Stimulated activated CD8-positive, alpha-beta memory T cell treated with anti-CD3 and anti-CD28 coated beads, Interleukin-15, amount 100 ng/mL, for 4 hours (primary cell): ENCODE results near the gene EPC2.
A peak's percentile ranks its signal among the peaks of the same experiment; 100 is the strongest.
"Not testable (repeated sequence)": the region's sequence is repeated elsewhere in the genome, so short reads cannot be mapped to it uniquely, and the experiment has no call there.

Source experiments
- DNase-seq, 2 donors: peaks; one replicate each; pipeline ENCODE4 v3.0.0-alpha.2; 2020; ENCODE audit warnings: low read depth in 2 of 2

The EPC2 gene

DNA sequence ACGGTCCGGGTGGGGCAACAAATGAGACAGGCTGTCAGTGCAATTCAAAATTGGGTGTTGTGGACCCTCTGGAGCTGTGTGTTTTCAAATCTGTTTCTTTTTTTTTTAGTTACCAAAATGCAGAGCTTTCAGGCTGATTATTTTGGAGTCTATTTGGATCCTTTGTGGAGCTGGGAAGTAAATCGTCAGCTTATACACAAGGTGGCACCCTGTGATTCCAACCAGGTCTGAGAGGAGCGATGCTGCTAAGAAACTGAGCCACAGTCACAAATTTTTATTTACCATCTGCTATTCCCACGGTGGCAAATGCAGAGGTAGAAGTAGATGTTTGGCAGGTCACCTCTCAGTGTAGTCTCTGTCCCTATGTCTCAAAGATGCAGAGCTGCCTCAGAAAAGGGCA, 3.8 kb upstream of the EPC2 start:
- no peak for DNase-seq

DNA sequence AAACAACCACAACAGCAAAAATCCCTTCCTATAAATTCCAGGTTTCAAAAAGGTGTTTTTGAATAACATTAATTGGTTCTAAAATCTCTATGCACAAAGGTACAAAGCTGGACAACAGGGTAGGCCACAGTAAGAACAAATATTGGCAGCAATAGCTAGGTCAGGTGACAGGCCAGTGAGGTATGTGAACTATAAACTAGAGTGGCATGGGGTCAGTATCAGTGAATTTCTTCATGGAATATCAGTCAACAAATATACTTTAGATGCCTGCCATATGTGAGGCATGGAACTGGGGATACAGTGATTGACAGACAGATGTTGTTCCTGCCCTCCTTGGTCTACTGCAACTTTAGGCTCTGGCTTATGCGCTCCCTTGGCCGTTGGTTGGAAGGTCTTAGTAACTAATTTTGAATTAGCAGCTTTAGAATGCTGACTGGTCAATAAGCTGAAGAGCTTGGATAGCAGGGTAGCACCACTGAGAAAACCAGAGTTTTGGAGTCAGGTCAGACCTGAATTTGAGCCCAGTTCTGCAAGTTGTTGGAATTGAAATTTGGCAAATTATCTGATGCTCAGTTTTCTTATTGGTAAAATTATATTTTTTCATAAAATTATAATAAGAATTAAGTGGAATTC, 2.3 kb upstream of the EPC2 start:
- no peak for DNase-seq

DNA sequence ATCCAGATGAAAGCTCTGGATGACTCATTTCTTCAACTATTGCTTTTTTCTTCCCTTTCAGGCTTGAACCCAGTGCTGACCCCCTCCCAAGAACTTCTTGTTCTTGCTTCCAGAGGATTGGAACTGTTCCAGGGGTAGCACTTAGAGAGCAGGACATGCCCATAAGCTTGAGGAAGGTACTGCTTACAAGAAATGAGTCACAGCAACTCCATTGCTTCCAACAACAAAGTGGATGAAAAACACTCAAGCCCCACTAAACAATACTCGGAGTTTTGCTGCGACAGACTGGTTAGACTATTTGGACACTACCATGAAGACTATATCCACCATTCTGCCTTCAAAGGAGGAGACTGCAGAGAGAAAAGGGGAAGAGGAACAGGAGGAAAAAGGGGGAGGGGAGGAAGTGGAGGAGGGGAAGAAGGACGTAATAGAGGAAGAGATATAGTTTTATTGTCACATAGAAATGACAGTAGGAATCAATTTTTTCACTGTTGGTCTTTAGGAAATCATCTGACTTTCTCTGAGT, 1.6 kb upstream of the EPC2 start:
- no peak for DNase-seq

GRCh38 chr2:148643421-148643820, 1.1 kb upstream of the EPC2 start:
- no peak for DNase-seq

- peak; percentile 87 to 92 for DNase-seq
These were observed 460 bp downstream of the EPC2 start for GRCh38 chr2:148644883-148645538.

DNA sequence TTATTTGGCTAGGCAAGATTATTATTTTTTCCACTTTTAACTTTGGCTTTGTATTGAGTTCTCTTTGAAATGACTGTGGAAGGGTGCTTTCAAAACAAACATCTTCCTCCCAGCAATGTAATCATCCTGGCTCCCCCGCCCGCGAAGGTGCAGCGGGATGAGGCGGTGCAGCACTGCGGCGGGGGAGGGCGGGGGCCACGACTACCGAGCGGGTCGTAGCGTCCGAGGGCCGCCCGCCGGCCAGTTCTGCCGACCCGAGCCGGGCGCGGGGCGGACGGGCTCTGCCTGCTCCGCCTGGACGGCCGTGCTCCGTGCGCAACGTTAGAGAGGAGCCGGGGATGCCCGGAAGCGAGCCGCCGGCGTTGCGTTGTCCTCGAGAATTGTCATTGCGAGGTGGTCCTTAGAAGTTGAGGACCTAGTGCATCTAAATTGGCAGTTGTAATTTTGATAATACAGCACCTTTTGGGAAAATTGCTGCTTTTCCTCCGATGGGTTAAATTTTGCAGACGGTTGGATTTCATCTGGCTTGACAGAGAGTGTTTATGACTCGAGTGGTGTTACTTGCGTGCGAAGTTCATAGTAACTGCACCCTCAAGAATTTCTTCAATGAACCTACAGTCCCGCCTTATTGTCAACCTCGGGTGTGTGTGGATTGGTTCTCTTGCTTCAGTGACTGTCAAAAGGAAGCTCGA, 1.1 kb downstream of the EPC2 start:
- peak; percentile 13 to 54 for DNase-seq

- DNase-seq, result no peak
These were observed 1.6 kb downstream of the EPC2 start for GRCh38 chr2:148646231-148646559.

DNA sequence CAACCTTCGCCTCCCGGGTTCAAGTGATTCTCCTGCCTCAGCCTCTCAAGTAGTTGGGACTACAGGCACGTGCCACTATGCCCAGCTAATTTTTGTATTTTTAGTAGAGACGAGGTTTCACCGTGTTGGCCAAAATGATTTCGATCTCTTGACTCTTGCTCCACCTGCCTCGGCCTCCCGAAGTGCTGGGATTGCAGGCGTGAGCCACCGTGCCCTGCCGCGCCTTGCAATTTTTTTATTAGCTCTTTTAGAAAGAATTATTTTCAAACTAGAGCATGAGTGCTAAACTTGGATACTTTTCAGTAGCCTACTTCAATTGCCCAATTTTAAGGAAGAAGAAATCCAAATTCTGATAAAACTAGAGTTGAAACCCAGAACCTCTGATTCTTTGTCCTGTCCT, 3.2 kb downstream of the EPC2 start:
- DNase-seq, result not testable (repeated sequence)

- DNase-seq, result no peak
These were observed 5.4 kb downstream of the EPC2 start for GRCh38 chr2:148649936-148650335.

- no peak for DNase-seq
These were observed 6.3 kb downstream of the EPC2 start for GRCh38 chr2:148650881-148651280.

GRCh38 chr2:148651972-148652371, 7.4 kb downstream of the EPC2 start:
- DNase-seq, result no peak

DNA sequence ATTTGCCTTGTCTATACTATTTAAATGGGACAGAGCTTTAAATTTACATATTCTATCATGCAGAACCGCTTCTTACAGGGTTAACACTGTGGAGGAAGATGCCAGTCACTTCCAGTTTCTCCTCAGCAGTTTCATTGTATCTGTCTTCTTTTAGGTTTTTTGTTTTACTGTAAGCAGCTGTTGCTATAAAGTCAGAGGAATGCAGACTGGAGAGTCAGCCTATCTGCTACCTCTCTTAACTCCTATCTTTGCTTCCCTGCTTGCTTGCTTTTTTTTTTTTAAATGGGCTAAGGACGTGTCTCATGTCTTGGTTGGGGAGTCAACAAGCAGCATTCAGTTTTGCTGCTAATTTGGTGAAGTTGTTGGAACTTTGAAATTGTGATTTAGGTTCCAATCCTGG, 8.9 kb downstream of the EPC2 start:
- DNase-seq, result no peak

GRCh38 chr2:148654435-148654834, 9.9 kb downstream of the EPC2 start:
- no peak for DNase-seq

DNA sequence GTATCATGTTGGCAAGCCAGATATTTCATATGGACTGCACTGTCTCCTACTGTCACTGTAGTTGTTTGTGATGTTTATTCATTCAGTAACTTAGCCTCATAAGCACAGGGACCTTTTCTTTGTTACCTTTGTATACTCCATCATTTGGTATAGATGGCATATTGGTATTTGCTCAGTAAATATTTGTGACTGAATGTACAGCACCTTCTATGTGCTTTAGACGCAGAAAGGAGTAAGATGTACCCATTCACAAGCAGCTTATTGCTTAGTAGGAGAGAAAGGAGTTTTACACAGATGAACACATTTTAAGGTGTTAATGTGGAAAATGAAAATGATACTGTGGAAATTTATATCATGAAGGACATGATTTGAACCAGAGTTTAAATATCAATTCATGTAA, 12.0 kb downstream of the EPC2 start:
- DNase-seq, result no peak

GRCh38 chr2:148658807-148659722, 14.5 kb downstream of the EPC2 start:
- DNase-seq, result no peak

GRCh38 chr2:148660999-148661398, 16.4 kb downstream of the EPC2 start:
- no peak for DNase-seq

- not testable (repeated sequence) for DNase-seq
These were observed 17.8 kb downstream of the EPC2 start for GRCh38 chr2:148662332-148662731.

DNA sequence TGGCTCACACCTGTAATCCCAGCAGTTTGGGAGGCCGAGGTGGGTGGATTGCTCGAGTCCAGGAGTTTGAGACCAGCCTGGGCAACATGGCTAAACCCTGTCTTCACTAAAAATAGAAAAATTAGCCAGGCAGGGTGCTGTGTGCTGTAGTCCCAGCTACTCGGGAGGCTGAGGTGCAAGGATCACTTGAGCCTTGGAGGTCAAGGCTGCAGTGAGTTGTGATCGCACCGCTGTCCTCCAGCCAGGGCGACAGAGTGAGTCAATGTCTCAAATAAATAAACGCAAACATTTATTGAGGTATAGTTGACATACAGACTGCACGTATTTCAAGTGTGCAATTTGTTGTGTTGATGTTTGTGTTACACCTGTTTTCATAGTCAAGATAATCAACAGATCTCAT, 19.7 kb downstream of the EPC2 start:
- no peak for DNase-seq

- no peak for DNase-seq
These were observed 22.0 kb downstream of the EPC2 start for GRCh38 chr2:148666555-148666954.

DNA sequence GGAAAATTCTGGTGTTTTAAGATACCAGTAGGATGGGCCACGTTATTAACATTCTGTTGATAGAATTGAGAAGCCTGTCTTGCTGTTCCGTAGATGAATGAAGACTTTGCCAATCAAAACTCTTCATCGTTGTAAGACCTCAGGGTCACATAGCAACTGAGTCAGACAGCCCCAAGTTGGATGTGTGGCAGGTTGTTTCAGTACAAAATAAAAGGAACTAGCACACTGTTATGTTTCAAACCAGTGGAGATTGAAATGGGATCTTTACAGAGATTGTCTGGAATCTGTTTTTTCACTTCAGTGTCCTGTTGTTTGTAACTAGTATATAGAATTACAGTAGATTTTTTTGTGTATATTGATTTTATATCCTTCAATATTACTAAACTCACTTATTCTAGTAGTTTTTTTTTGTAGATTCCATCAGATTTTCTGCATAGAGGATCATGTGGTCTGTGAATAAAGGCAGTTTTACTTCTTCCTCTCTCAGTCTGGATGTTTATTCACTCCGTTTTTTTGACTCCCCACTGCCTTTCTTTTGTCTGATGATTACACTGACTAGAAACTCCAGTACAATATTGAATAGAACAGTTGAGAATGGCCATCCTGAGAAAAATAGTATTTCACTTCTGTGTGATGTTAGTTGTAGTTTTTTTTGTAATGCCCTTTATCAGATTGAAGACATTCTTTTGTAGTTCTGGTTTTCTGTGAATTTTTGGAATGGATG, 22.7 kb downstream of the EPC2 start:
- no peak for DNase-seq

- no peak for DNase-seq
These were observed 26.2 kb downstream of the EPC2 start for GRCh38 chr2:148670773-148671172.
